GM18867 (cell line): ENCODE results near the gene TAP2.
"Not testable (repeated sequence)": the region's sequence is repeated elsewhere in the genome, so short reads cannot be mapped to it uniquely, and the experiment has no call there.

ENCODE experiments used
- ATAC-seq: cut with Tn5 transposase; IDR thresholded peaks from one replicate; pipeline ENCODE4 v1.9.1; 2021; ENCODE audit warnings: mild to moderate bottlenecking, moderate library complexity; ENCODE audit not compliant: unreplicated experiment

Gene TAP2

DNA sequence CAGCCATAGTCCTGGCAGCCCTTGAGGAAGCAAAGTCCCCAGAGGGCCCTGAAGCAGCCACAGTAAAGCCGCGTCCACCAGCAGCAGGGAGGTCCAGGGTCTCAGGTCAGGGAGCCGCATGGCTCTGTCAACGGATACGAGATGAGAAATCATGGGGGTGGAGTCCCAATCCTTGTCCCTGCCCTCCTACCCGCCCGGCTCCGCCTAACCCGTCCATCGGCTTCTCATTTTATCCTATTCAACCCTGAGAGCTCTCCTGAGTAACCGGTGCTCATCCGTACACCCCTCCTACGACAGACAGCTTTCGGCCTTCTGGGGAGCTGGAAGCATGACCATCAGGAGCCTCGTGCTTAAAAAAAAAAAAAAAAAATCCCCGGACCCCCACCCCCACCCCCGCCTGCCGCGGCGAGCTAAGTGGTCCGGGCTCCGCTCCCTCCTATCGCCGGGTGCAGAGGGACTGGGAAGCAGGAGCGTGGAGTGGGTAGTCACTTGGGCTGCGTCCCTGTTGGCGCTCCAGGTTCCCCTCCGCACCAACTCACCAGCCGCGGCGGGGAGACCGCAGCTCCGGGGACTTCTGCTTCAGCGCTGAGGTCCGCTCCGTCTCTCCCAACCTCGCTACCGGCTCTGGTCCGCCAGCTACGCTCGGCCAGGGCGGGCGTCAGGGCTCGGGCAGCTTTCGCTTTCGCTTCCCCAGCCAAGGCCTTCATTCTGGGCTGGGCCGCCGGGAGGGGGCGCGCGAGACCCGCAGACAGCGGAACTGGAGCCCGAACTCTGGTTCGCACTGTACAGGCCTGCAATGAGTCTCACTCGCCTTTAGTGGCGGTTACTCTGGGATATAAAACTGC lies at the start of gene TAP2:
Gene TAP2 (minus strand): TSS at position 626 of the 845 bp plus-strand sequence. CDS start 506 bp downstream, at position 120.
- peak; percentile 74 for ATAC-seq

DNA sequence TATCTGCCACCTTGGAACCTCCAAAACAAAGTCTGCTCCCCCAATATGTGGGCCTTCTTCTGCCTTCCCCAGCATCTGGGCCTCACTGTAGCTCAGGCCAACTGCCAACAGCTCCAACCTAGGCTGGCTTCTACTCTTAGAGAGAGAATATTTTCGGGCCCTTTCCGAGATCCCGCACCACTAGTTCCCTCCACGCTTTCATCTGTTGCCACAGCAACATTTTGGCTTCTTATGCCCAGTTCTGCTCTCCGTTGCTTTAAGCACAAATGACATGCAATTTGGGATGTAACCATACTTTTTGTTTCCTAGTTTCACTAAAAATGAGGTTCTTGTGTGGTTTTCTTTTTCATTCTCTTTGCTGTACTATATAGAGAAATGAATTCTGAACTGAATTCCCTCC lies 49.1 kb upstream of the TAP2 start:
- ATAC-seq: no peak

- ATAC-seq: no peak
Measured at GRCh38 chr6:32886681-32887383, 48.3 kb upstream of the TAP2 start.

DNA sequence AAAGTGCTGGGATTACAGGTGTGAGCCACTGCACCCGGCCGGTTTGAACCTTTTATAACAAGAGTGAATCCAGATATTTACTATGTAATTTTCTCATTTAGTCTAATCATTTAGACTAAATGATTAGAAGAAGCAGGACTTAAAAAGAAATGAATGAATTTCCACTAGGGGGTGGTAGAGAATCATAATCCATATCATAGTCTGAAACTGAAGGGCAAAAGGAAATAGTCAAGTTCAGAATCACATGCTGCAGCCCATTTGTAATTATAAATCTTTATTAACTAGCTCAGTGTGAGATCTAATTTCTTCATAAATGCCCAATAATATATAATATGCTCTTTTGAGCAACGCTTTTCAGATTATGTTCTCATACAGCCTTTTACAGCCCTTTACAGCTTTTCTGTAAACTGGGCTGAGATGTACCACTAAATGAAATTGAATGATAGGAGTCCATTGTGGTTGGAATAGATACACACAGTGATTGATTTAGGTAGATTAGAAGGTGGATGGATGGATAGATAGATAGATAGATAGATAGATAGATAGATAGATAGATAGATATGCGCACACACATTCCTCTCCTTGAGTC lies 47.3 kb upstream of the TAP2 start:
- no peak for ATAC-seq

- no peak for ATAC-seq
Measured at GRCh38 chr6:32883789-32884188, 45.2 kb upstream of the TAP2 start.

DNA sequence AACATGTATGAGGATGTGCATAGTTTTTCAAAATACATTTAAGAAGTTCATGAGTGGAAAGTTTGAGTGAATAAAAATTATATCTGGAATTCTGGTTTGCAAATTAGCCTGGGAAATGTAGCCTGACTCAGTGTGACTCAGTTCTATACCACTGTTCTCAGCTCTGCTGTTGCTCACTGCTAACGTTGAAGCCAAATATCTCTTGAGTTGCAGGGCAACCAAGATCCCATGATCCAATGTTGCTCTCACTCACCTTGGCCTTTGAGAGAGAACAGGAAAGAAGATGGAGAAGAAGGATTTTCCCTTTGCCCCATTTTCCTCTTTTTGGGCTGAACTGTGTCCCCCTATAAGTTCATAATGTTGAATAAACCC lies 44.3 kb upstream of the TAP2 start:
- no peak for ATAC-seq

GRCh38 chr6:32880962-32881361 lies 42.4 kb upstream of the TAP2 start:
- not testable (repeated sequence) for ATAC-seq

GRCh38 chr6:32879691-32880090 lies 41.2 kb upstream of the TAP2 start:
- ATAC-seq: no peak

DNA sequence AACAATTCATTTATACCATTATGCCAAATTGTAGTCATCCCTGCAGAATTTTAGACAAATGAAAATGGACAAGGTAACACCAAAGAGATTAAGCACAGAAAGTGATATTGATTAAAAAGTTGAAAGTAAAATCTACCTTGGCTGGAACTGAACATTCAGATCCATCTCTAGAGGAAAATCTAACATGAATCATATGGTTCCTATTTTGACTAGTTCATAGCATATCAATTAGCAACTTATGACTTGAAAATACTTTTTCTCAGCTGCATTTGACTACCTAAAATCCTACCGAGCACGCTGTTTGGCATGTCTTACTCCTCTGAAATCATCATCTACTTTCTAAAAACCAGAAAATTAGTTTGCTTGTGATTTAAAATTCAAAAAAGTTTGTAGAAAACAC lies 38.1 kb upstream of the TAP2 start:
- no peak for ATAC-seq

GRCh38 chr6:32873947-32874346 lies 35.4 kb upstream of the TAP2 start:
- ATAC-seq: not testable (repeated sequence)

GRCh38 chr6:32868257-32868788 lies 29.8 kb upstream of the TAP2 start:
- ATAC-seq: no peak

DNA sequence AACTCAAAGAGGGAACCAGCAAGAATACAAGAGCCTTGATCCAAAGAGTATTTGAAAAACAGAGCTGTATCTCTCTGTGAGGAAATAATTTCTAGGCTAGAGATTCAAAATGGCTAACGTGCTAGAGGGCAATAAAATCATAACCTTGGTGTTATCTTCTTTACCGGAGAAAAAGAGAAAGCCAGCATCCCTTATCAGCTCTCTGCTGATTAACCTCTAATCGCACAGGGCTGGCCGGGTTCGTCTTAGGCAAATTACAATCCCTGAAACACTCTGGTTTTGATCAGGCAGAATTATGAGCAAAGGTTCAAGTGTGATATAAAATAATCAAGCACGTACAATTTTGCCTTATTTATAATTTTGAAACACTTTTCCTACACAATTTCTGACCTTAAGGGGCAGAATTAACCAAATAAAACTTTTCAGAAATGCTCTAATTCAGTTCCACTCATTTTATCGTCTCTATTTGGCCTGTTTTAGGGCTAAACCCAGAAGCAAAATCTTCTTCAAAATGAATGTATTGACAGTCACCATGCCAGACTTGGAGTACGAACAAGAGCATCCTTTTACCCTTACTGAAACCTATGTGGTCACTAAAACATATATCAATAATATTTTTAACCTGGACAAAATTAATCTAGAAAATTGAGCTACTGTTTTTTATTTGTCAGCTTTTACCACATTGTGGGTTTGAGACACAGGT lies 29.2 kb upstream of the TAP2 start:
- ATAC-seq: no peak

- no peak for ATAC-seq
Measured at GRCh38 chr6:32867022-32867477, 28.5 kb upstream of the TAP2 start.

- ATAC-seq: no peak
Measured at GRCh38 chr6:32865724-32866443, 27.3 kb upstream of the TAP2 start.

DNA sequence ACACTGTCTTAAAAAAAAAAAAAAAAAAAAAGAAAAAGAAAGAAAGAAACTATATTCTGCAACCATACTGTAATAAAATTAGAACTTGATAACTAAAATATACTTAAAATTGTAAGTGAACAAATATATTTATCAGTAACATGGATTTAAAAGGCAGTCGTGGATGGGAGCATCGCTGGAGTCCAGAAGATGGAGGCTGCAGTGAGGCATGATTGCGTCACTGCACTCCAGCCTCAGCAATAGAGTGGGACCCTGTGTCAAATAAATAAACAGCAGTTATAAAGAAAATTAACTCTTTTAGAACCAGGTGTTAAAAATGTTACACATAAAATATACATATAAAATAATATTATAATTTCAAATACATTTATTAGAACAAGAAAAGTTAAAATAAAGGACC lies 24.2 kb upstream of the TAP2 start:
- no peak for ATAC-seq

DNA sequence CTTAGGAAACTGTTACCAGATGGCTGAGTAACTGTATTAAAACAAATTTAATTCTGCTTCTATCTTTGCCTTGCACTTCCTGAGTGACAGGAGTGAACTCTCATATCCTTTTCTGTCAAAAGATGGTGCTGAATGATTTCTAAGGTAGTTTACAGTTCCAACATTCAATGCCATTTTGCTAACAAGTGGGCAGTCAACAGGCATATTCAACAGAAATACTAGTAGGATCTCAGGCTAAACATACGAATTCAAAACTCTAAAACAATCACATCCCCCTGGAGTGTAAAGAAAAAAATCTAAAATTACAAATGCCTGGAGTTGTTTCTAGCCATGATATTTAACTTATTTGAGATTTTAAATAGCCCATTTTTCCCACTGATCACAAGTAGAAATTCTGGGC lies 22.1 kb upstream of the TAP2 start:
- no peak for ATAC-seq

DNA sequence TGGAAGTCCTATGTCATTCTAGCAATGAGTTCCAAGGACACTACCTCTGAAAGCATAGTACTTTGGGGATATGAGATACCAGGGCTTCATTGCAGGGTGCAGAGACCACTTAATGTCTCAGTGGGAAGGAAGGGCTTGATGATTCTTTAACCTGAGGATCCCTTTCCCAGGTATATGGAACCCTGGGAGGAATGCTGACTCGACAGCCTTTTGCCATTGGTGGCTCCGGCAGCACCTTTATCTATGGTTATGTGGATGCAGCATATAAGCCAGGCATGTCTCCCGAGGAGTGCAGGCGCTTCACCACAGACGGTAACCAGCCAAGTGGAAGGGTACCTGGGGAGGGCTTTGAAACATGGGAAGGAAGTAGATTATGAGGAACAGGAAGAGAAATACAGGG lies 19.7 kb upstream of the TAP2 start:
- no peak for ATAC-seq

DNA sequence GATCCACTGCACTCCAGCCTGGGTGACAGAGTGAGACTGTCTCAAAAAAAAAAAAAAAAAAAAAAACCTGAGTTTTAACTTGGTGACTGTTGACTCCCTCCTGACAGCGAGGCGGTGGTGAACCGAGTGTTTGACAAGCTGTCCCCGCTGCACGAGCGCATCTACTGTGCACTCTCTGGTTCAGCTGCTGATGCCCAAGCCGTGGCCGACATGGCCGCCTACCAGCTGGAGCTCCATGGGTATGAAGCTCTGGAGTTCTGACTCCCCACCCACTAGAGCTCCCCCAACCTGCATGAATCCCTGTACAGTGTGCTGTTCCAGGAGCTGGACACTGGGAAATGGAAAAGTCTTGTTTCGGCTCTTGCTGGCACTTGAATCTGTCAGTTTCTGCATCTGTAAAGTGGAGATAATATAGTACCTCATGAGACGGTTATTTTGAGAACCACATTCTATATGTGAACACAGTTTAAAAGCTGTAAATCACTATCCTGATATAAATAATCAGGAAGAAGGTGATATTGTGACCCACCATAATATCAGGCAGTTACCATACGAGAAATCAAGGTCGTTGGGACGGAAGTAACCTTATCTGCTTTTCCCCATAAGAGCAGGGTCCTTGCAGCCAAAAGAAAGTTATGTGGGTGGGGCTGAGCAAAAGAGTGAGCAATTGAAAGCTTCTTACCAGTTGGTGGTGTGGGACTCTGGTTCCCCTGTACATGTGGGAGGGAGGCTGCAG lies 18.8 kb upstream of the TAP2 start:
- ATAC-seq: no peak

GRCh38 chr6:32855467-32856174 lies 17.1 kb upstream of the TAP2 start:
- no peak for ATAC-seq
